IMR-90 (cell line): ENCODE measurements around the gene RFX2.
"Not testable (repeated sequence)": the region's sequence is repeated elsewhere in the genome, so short reads cannot be mapped to it uniquely, and the experiment has no call there.

Experiments used
- CTCF ChIP-seq: conservative IDR thresholded peaks from 2 replicates; pipeline ENCODE4 v1.5.1; 2012; ENCODE audit warnings: mild to moderate bottlenecking, low read depth, low read length, improper control_type of control experiment
- MAFK ChIP-seq: IDR thresholded peaks from 2 replicates; pipeline ENCODE4 v1.6.1; 2012; ENCODE audit warnings: low read depth, low read length, improper control_type of control experiment
- MXI1 ChIP-seq: IDR thresholded peaks from 2 replicates; pipeline ENCODE4 v1.6.1; 2012; ENCODE audit warnings: low read depth, mild to moderate bottlenecking, low read length, moderate library complexity, borderline replicate concordance
- NFE2L2 ChIP-seq: fragments of 150-350 bp; IDR thresholded peaks from 2 replicates; pipeline ENCODE4 v1.6.1; 2016; ENCODE audit warnings: low read depth, mild to moderate bottlenecking, low read length
- POLR2A ChIP-seq: IDR thresholded peaks from 2 replicates; pipeline ENCODE4 v1.6.1; 2012; ENCODE audit warnings: mild to moderate bottlenecking, low read depth, low read length
- RAD21 ChIP-seq: IDR thresholded peaks from 2 replicates; pipeline ENCODE4 v1.6.1; 2012; ENCODE audit warnings: low read length, improper control_type of control experiment
- RFX5 ChIP-seq: IDR thresholded peaks from 2 replicates; pipeline ENCODE4 v1.8.0; 2012; ENCODE audit warnings: low read depth, mild to moderate bottlenecking, low read length, moderate library complexity
- SMC3 ChIP-seq: fragments of 150-350 bp; IDR thresholded peaks from 2 replicates; pipeline ENCODE4 v1.6.1; 2016; ENCODE audit warnings: low read depth, mild to moderate bottlenecking, antibody characterized with exemption, low read length, moderate library complexity

- not testable (repeated sequence) for TF ChIP-seq MXI1, CTCF, RAD21, NFE2L2, SMC3, POLR2A, MAFK, RFX5
These were observed 85.5 kb downstream of the RFX2 start for GRCh38 chr19:6024756-6025155.
